ENCODE measurements around the gene CELA2B. TPM values are rescaled to one million over a fixed set of nuclear protein-coding genes. Genes with fewer than 3 reads are reported as not detected.
A peak's percentile ranks its signal among the peaks of the same experiment; 100 is the strongest.
"Not testable (repeated sequence)": the region's sequence is repeated elsewhere in the genome, so short reads cannot be mapped to it uniquely, and the experiment has no call there.

Gene CELA2B
- total RNA-seq, 1 donor from 2014 or later, result not detected

- H3K4me3 ChIP-seq, result no peak overlapping the region
- no peak for TF ChIP-seq CTCF (IDR thresholded peaks at IDR 0.05)
- no peak for DNase-seq
- H3K9me3 ChIP-seq, result no peaks in the 10 kb centered on the region
- intact Hi-C loops (cut with DNase I), result loop anchor here (5.0 kb wide), 1 partner anchor 102 kb away; no protein-coding TSS in a partner anchor
- no peak for ATAC-seq
- H3K4me1 ChIP-seq, result peaks cover 4% of the 10 kb centered on the region
- no peaks in the 10 kb centered on the region for H3K27me3 ChIP-seq (ENCODE audit: low read depth)
- H3K27ac ChIP-seq, result no peak overlapping the region
- peaks cover 60% of the 10 kb centered on the region for H3K36me3 ChIP-seq
Measured at GRCh38 chr1:15429701-15430149, 46.2 kb upstream of the CELA2B start.

GRCh38 chr1:15430787-15431570 lies 44.9 kb upstream of the CELA2B start:
- no peak overlapping the region for H3K27ac ChIP-seq
- ATAC-seq (peak; percentile 74 to 77), DNase-seq (peak; percentile 77)
- no peaks in the 10 kb centered on the region for H3K27me3 ChIP-seq (ENCODE audit: low read depth)
- H3K4me1 ChIP-seq, result peaks cover 5% of the 10 kb centered on the region
- intact Hi-C loops (cut with DNase I), result loop anchor here (5.0 kb wide), 1 partner anchor 104 kb away; no protein-coding TSS in a partner anchor
- H3K36me3 ChIP-seq, result peaks cover 50% of the 10 kb centered on the region
- no peak overlapping the region for H3K4me3 ChIP-seq
- H3K9me3 ChIP-seq, result no peaks in the 10 kb centered on the region
- TF ChIP-seq CTCF (IDR thresholded peaks at IDR 0.05), result peak; percentile 94

GRCh38 chr1:15431571-15431948 lies 44.3 kb upstream of the CELA2B start:
- Histone ChIP-seq H3K4me1 (peaks cover 5% of the 10 kb centered on the region), H3K9me3 (no peaks in the 10 kb centered on the region), H3K4me3 (no peak overlapping the region), H3K27me3 (ENCODE audit: low read depth) (no peaks in the 10 kb centered on the region), H3K27ac (no peak overlapping the region), H3K36me3 (peaks cover 44% of the 10 kb centered on the region)
- ATAC-seq (no peak), DNase-seq (no peak)
- intact Hi-C loops (cut with DNase I), result loop anchor here (5.0 kb wide), 1 partner anchor 104 kb away; no protein-coding TSS in a partner anchor
- no peak for TF ChIP-seq CTCF (IDR thresholded peaks at IDR 0.05)

- Histone ChIP-seq H3K27me3 (ENCODE audit: low read depth) (no peaks in the 10 kb centered on the region), H3K4me3 (no peak overlapping the region), H3K27ac (no peak overlapping the region), H3K4me1 (peaks cover 5% of the 10 kb centered on the region), H3K9me3 (no peaks in the 10 kb centered on the region), H3K36me3 (peaks cover 37% of the 10 kb centered on the region)
- ATAC-seq, result no peak
- no peak for TF ChIP-seq CTCF (IDR thresholded peaks at IDR 0.05)
- intact Hi-C loops (cut with DNase I), result loop anchor here (5.0 kb wide), 1 partner anchor 105 kb away; no protein-coding TSS in a partner anchor
- DNase-seq, result no peak
Measured at GRCh38 chr1:15432324-15432723, 43.6 kb upstream of the CELA2B start.

GRCh38 chr1:15433471-15433870 lies 42.4 kb upstream of the CELA2B start:
- no peak overlapping the region for H3K4me3 ChIP-seq
- no peaks in the 10 kb centered on the region for H3K9me3 ChIP-seq
- H3K27ac ChIP-seq, result no peak overlapping the region
- H3K4me1 ChIP-seq, result peaks cover 5% of the 10 kb centered on the region
- no peak for TF ChIP-seq CTCF (IDR thresholded peaks at IDR 0.05)
- H3K27me3 ChIP-seq (ENCODE audit: low read depth), result no peaks in the 10 kb centered on the region
- H3K36me3 ChIP-seq, result peaks cover 27% of the 10 kb centered on the region
- DNase-seq (no peak), ATAC-seq (no peak)
- intact Hi-C loops (cut with DNase I), result loop anchor here (5.0 kb wide), 1 partner anchor 106 kb away; no protein-coding TSS in a partner anchor

GRCh38 chr1:15434739-15435138 lies 41.2 kb upstream of the CELA2B start:
- H3K4me1 ChIP-seq; H3K4me3 ChIP-seq; H3K9me3 ChIP-seq; H3K27me3 ChIP-seq (ENCODE audit: low read depth); H3K27ac ChIP-seq: not testable (repeated sequence)
- ATAC-seq, result peak; percentile 45 to 63
- peaks cover 15% of the 10 kb centered on the region for H3K36me3 ChIP-seq
- peak; percentile 68 for DNase-seq
- intact Hi-C loops (cut with DNase I), result loop anchor here (5.0 kb wide), 1 partner anchor 107 kb away; no protein-coding TSS in a partner anchor

Measured in lower lobe of right lung (tissue), 2 donors.